Activated T-helper 1 cell treated with anti-CD3 and anti-CD28 coated beads, Interleukin-2, amount 50 U/mL, for 16 hours (primary cell): ENCODE data around the gene DDX21.
"Not testable (repeated sequence)": the region's sequence is repeated elsewhere in the genome, so short reads cannot be mapped to it uniquely, and the experiment has no call there.

Experiments used
- DNase-seq, 2 donors: peaks; one replicate each; pipeline ENCODE4 v3.0.0-alpha.2; 2020; ENCODE audit warnings: low read depth in 1 of 2, low spot score in 1 of 2

Gene DDX21

GRCh38 chr10:68987611-68988010 lies 31.6 kb downstream of the DDX21 start:
- no peak for DNase-seq

GRCh38 chr10:68988530-68989316 lies 32.8 kb downstream of the DDX21 start, which contains the start of gene KIFBP:
KIFBP (plus strand) TSS chr10:68988803; CDS start chr10:68988833, 30 bp downstream.
- peak; percentile 59 to 66 for DNase-seq

DNA sequence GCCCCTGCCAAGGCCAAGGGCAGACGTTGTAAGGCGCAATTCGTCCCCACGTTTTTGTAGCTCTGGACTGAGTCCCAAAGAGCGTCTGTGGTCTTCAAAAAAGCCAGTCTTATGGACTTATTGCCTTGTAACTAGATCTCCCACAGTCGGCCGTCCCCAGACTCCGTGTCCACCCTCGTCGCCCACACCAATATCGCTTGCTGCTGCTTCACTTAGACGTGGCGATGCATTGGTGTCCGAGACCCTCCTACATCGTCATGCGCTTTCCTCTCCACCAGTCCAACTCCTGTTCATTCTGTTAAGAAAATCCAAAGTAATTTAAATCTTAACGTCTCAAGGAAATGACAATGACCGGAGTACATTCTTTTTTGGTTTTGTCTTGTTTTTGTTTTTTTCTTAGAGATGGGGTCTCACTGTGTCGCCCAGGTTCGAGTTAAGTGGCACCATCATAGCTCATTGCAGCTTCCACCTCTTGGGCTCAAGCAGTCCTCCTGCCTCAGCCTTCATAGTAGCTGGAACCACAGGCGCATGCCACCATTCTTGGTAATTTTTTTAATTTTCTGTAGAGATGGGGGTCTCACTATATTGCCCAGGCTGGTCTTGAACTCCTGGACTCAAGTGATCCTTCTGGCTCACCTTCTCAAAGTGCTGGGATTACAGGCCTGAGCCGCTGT lies 33.5 kb downstream of the DDX21 start:
- DNase-seq, result no peak

GRCh38 chr10:68992636-68993440 lies 36.9 kb downstream of the DDX21 start:
- DNase-seq, result no peak

GRCh38 chr10:68997211-68997610 lies 41.2 kb downstream of the DDX21 start:
- no peak for DNase-seq

DNA sequence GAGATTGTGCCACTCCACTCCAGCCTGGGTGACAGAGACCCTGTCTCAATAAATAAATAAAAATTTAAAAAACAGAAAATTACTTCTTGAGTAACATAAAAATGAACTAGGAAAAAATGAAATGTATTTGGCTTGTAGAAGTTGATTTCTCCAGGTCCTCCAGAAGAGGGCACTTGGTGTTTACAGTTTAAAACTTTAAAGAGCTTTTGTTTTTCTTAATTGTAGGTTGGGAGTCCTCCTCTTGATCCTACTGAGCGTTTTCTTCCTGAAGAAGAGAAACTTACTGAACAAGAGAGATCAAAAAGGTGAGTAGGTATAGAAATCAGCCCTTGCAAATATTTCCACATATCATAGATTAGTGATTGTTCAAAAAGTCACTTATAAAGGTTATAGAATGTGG lies 48.9 kb downstream of the DDX21 start:
- no peak for DNase-seq

GRCh38 chr10:69005704-69006485 lies 49.9 kb downstream of the DDX21 start:
- no peak for DNase-seq

DNA sequence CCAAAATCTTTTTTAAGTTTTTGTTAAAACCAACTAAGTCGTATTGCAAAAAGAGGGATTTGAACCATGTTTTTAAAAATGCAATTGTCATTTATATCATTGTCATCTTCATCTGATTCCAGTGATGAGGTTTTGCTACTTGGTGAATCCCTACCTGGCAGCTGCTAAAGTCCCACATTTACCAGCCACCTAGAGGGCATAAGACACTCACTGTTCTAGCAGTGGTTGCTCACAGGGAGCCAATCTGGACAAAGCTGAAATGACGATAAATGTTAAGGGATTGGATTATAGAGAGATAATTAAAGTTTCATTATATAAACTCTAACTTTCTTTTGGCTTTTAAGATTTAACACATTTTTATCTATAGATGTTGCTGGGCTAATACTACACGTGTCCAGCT lies 51.3 kb downstream of the DDX21 start:
- no peak for DNase-seq

DNA sequence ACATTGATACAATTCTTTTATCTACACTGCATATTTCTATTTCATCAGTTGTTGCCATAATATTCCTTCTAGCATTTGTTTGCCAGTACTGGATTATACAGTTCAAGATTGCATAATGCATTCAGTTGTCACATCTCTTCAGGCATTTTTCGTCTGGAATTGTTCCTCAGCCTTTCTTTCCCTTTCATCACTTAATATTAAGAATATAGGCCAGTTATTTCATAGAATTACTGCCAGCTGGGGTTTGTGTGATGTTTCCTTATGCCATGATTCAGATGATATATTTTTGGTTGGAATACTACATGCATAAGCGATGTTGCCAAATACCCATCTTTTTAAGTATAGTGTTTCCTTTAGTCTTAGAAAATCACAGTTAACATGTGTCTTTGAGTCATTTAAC lies 53.4 kb downstream of the DDX21 start:
- no peak for DNase-seq

- DNase-seq, result no peak
Measured at GRCh38 chr10:69010151-69010640, 54.2 kb downstream of the DDX21 start.

- not testable (repeated sequence) for DNase-seq
Measured at GRCh38 chr10:69012778-69013177, 56.8 kb downstream of the DDX21 start.

- DNase-seq, result no peak
Measured at GRCh38 chr10:69014171-69014570, 58.2 kb downstream of the DDX21 start.

DNA sequence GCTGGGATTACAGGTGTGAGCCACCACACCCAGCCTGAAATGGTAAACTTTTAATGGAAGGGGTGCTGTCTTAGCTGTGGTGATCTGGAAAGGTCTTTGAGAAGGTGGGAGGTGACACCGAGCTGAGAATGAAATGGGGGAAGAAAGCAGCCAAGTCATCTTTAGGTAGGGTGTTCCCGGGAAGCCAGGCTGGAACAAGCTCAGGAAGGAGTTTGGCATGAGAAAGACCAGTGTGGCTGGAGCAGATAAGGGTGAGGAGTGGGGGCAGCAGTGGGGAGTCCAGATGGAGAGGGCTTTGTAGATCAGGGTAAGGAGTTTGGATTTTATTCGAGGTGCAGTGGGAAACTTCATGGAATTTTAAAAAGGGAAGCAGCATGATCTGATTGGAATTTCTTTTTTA lies 62.6 kb downstream of the DDX21 start:
- no peak for DNase-seq

DNA sequence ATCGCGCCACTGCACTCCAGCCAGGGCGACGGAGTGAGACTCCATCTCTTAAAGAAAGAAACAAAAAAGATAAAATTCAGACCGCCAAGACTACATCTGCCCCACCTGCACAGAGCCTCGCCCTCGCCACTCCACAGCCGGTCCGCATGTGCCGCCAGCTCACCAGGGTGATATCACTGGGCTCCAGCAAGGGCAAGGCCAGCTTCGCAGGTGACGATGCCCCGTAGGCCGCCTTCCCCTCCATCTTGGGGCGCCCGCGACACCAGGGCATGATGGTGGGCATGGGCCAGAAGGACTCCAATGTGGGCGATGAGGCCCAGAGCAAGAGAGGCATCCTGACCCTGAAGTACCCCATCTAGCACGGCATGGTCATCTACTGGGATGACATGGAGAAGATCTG lies 66.6 kb downstream of the DDX21 start:
- no peak for DNase-seq

DNA sequence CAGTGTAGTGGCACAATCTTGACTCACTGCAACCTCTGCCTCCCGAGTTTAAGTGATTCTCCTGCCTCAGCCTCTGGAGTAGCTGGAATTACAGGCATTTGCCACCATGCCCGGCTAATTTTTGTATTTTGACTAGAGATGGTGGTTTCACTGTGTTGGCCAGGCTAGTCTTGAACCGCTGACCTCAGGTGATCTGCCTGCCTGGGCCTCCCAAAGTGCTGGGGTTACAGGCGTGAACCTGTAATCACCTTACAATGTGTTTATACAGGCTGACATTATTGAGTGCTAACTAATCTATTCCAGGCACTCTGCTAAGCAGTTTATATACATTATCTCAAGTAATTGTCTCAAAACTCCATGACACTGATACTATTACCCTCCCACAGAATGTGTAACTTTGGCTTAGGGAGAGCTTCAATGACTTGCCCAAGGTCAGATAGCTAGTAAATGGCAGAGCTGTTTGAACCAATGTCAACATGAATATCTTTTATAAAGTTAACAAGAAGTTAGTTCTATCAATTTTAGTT lies 69.5 kb downstream of the DDX21 start:
- DNase-seq, result no peak

DNA sequence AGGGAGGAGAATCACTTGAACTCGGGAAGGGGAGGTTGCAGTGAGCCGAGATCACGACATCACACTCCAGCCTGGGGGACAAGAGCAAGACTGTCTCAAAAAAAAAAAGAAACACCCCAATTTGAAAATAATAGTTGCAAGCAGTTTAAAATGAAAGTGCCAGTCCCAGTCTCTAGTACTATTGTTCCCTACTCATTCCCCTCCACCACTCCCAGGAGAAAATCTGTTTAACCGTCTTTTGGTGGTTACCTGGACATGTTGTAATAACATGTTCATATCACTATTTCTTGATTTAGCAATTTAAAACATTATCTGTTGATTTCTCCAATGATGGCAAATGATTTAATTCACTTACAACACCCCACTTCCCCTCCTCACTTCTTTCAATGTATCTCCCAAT lies 77.3 kb downstream of the DDX21 start:
- DNase-seq, result no peak
